ENCODE measurements around the gene FES. TPM values are rescaled to one million over a fixed set of nuclear protein-coding genes. Genes with fewer than 3 reads are reported as not detected.

FES gene
- total RNA-seq, 1 donor from 2014 or later = 15.1 TPM

GRCh38 chr15:90866800-90867199, 17.5 kb upstream of the FES start:
- DNase-seq (ENCODE audit: low read depth) = no peak
- no peak overlapping the region for H3K4me3 ChIP-seq (ENCODE audit: low read depth, low read length)
- TF ChIP-seq CTCF (IDR thresholded peaks at IDR 0.05; ENCODE audit: insufficient read depth, low read length, poor library complexity, severe bottlenecking) = no peak
- no peaks in the 10 kb centered on the region for H3K27me3 ChIP-seq (ENCODE audit: control insufficient read depth, insufficient read depth, low read length)
- H3K36me3 ChIP-seq (ENCODE audit: control insufficient read depth, insufficient read depth, low read length) = no peaks in the 10 kb centered on the region

- Histone ChIP-seq H3K36me3 (ENCODE audit: control insufficient read depth, insufficient read depth, low read length) (no peaks in the 10 kb centered on the region), H3K4me3 (ENCODE audit: low read depth, low read length) (no peak within 1 kb of the TSS), H3K27me3 (ENCODE audit: control insufficient read depth, insufficient read depth, low read length) (no peaks in the 10 kb centered on the region)
- DNase-seq (ENCODE audit: low read depth) = no peak
- TF ChIP-seq CTCF (IDR thresholded peaks at IDR 0.05; ENCODE audit: insufficient read depth, low read length, poor library complexity, severe bottlenecking) = no peak
Observed at GRCh38 chr15:90868261-90868689, 16.0 kb upstream of the FES start, which contains the start of gene FURIN. Gene FURIN (plus strand): TSS chr15:90868588. CDS start chr15:90875741, 7,153 bp downstream.

- TF ChIP-seq CTCF (IDR thresholded peaks at IDR 0.05; ENCODE audit: insufficient read depth, low read length, poor library complexity, severe bottlenecking) = no peak
- Histone ChIP-seq H3K4me3 (ENCODE audit: low read depth, low read length) (no peak overlapping the region), H3K27me3 (ENCODE audit: control insufficient read depth, insufficient read depth, low read length) (no peaks in the 10 kb centered on the region), H3K36me3 (ENCODE audit: control insufficient read depth, insufficient read depth, low read length) (no peaks in the 10 kb centered on the region)
- DNase-seq (ENCODE audit: low read depth) = no peak
Observed at GRCh38 chr15:90869140-90869541, 15.2 kb upstream of the FES start.

GRCh38 chr15:90869601-90870353, 14.5 kb upstream of the FES start:
- Histone ChIP-seq H3K4me3 (ENCODE audit: low read depth, low read length) (no peak overlapping the region), H3K27me3 (ENCODE audit: control insufficient read depth, insufficient read depth, low read length) (no peaks in the 10 kb centered on the region), H3K36me3 (ENCODE audit: control insufficient read depth, insufficient read depth, low read length) (no peaks in the 10 kb centered on the region)
- no peak for TF ChIP-seq CTCF (IDR thresholded peaks at IDR 0.05; ENCODE audit: insufficient read depth, low read length, poor library complexity, severe bottlenecking)
- peak; percentile 85 for DNase-seq (ENCODE audit: low read depth)

- H3K4me3 ChIP-seq (ENCODE audit: low read depth, low read length) = peak overlapping the region; percentile 51
- no peak for TF ChIP-seq CTCF (IDR thresholded peaks at IDR 0.05; ENCODE audit: insufficient read depth, low read length, poor library complexity, severe bottlenecking)
- no peaks in the 10 kb centered on the region for H3K36me3 ChIP-seq (ENCODE audit: control insufficient read depth, insufficient read depth, low read length)
- no peak for DNase-seq (ENCODE audit: low read depth)
- no peaks in the 10 kb centered on the region for H3K27me3 ChIP-seq (ENCODE audit: control insufficient read depth, insufficient read depth, low read length)
Observed at GRCh38 chr15:90870354-90871138, 13.8 kb upstream of the FES start.
